Measurements from ENCODE around the gene LRMDA.

Gene LRMDA

DNA sequence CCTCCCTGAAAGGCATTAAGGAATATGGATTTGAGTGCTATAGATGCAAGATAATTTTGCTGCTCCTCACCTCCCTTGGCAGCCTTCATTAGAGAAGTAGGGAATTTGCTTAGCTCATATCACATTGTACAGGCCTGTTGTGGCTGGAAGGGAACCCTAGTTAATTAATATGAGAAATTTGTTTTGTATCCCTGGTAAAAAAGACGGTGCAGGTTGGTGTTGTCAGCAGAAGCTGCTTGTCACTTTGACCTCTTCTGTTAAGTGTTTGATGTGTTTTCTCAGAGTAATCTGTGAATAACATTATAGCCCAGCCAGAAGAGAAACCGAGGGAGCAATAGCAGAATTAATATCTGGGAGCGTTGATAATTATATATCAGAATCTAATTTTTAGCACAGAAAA lies 278.4 kb downstream of the LRMDA start (continued):
- TF ChIP-seq, protein P1, sequence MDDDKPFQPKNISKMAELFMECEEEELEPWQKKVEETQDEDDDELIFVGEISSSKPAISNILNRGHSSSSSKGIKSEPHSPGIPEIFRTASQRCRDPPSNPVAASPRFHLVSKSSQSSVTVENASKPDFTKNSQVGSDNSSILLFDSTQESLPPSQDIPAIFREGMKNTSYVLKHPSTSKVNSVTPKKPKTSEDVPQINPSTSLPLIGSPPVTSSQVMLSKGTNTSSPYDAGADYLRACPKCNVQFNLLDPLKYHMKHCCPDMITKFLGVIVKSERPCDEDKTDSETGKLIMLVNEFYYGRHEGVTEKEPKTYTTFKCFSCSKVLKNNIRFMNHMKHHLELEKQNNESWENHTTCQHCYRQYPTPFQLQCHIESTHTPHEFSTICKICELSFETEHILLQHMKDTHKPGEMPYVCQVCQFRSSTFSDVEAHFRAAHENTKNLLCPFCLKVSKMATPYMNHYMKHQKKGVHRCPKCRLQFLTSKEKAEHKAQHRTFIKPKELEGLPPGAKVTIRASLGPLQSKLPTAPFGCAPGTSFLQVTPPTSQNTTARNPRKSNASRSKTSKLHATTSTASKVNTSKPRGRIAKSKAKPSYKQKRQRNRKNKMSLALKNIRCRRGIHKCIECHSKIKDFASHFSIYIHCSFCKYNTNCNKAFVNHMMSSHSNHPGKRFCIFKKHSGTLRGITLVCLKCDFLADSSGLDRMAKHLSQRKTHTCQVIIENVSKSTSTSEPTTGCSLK (tag by site-specific recombination; IDR thresholded peaks at IDR 0.05), result no peak
- no peak for TF ChIP-seq ZNF544 (tag by site-specific recombination; IDR thresholded peaks at IDR 0.05)

DNA sequence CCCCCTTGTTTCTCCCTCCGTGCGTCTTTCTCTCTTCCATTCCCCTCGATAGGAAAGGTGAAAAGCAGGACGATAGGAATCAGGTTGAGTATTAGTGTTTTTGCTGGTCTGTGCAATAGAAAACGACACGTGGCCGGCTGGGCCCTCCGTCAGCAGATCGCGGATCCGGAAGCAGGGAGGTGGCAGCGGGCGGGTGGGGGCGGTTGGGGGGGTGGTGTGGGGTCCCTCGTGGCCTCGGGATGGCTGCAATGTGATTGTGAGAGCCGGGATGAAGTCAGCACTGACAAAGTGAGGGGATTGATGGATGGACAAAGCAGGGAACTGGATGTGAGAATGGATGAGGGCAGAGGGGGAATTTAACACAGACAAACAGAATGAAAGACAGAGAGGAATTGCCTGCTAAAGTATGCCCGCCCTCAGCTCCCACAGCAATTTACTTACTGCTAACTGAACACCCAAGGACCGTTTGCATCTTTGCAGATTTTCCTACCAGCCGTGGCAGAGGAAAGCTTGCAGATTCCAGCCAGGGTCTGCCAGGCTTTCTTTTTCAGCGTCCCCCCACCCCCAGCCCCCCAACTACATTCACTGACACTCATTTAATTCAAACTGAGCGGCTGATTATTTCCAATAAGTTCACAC lies 280.9 kb downstream of the LRMDA start:
- no peak overlapping the region for H3K4me3 ChIP-seq (ENCODE audit: low read depth, low read length)
- H3K36me3 ChIP-seq (ENCODE audit: control insufficient read depth in 2 of 2, insufficient read depth in 1 of 2, low read length in 2 of 2), result no peaks in the 10 kb centered on the region
- no peaks in the 10 kb centered on the region; the same call in 1 of the 2 replicates for H3K4me1 ChIP-seq (ENCODE audit: control insufficient read depth, insufficient read depth, low read length)
- TF ChIP-seq BCL11A (tag by site-specific recombination; IDR thresholded peaks at IDR 0.05; ENCODE audit: low read depth), result no peak
- TF ChIP-seq ZNF670 (tag by site-specific recombination; IDR thresholded peaks at IDR 0.05; ENCODE audit: low read depth), result no peak
- TF ChIP-seq ZNF112 (tag by site-specific recombination; IDR thresholded peaks at IDR 0.05), result no peak
- TF ChIP-seq ZNF473 (tag by site-specific recombination; IDR thresholded peaks at IDR 0.05), result no peak
- ChIA-PET POLR2A (no interaction called here), CTCF (interaction anchor here (2.2 kb wide), 1 partner anchor 324 kb away, joined by 4 read pairs; no protein-coding TSS in a partner anchor)
- H3K27ac ChIP-seq (ENCODE audit: extremely low read depth, low read depth, low read length), result no peak overlapping the region
- H3K9me3 ChIP-seq (ENCODE audit: control insufficient read depth, insufficient read depth, low read depth, low read length), result no peaks in the 10 kb centered on the region

DNA sequence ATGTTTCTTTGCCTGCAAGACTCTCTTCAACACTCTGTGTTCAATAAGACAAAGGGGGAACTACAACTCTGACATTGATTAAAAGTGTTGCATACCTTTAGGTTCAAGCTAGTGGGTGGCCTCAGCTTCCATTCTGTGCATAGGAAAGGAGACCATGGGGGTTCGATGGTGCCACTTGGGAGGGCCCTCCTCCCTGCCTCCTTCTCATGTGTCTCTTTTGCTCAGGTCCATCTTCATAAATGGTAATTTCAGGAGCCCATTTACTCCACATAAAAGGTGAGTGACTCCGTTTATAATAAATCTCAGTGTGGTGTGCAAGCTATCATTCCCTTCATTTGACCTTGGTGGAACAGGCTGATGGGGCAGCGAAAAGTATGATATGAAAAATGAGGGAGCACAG lies 285.1 kb downstream of the LRMDA start:
- no peaks in the 10 kb centered on the region for H3K36me3 ChIP-seq (ENCODE audit: control insufficient read depth in 2 of 2, insufficient read depth in 1 of 2, low read length in 2 of 2)
- ChIA-PET POLR2A (no interaction called here), CTCF (interaction anchor here (0.6 kb wide), 1 partner anchor 109 kb away, joined by 4 read pairs; no protein-coding TSS in a partner anchor)
- no peaks in the 10 kb centered on the region for H3K4me1 ChIP-seq (ENCODE audit: control insufficient read depth, insufficient read depth, low read length)
- H3K9me3 ChIP-seq (ENCODE audit: control insufficient read depth, insufficient read depth, low read depth, low read length), result no peaks in the 10 kb centered on the region
- H3K4me3 ChIP-seq (ENCODE audit: low read depth, low read length), result no peak overlapping the region
- H3K27ac ChIP-seq (ENCODE audit: extremely low read depth, low read depth, low read length), result no peak overlapping the region
- TF ChIP-seq ZNF121 (tag by site-specific recombination; IDR thresholded peaks at IDR 0.05), result no peak
- TF ChIP-seq, protein P2, sequence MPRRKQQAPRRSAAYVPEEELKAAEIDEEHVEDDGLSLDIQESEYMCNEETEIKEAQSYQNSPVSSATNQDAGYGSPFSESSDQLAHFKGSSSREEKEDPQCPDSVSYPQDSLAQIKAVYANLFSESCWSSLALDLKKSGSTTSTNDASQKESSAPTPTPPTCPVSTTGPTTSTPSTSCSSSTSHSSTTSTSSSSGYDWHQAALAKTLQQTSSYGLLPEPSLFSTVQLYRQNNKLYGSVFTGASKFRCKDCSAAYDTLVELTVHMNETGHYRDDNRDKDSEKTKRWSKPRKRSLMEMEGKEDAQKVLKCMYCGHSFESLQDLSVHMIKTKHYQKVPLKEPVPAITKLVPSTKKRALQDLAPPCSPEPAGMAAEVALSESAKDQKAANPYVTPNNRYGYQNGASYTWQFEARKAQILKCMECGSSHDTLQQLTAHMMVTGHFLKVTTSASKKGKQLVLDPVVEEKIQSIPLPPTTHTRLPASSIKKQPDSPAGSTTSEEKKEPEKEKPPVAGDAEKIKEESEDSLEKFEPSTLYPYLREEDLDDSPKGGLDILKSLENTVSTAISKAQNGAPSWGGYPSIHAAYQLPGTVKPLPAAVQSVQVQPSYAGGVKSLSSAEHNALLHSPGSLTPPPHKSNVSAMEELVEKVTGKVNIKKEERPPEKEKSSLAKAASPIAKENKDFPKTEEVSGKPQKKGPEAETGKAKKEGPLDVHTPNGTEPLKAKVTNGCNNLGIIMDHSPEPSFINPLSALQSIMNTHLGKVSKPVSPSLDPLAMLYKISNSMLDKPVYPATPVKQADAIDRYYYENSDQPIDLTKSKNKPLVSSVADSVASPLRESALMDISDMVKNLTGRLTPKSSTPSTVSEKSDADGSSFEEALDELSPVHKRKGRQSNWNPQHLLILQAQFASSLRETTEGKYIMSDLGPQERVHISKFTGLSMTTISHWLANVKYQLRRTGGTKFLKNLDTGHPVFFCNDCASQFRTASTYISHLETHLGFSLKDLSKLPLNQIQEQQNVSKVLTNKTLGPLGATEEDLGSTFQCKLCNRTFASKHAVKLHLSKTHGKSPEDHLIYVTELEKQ (tag by site-specific recombination; IDR thresholded peaks at IDR 0.05; ENCODE audit: borderline replicate concordance), result no peak
- TF ChIP-seq, protein P3, sequence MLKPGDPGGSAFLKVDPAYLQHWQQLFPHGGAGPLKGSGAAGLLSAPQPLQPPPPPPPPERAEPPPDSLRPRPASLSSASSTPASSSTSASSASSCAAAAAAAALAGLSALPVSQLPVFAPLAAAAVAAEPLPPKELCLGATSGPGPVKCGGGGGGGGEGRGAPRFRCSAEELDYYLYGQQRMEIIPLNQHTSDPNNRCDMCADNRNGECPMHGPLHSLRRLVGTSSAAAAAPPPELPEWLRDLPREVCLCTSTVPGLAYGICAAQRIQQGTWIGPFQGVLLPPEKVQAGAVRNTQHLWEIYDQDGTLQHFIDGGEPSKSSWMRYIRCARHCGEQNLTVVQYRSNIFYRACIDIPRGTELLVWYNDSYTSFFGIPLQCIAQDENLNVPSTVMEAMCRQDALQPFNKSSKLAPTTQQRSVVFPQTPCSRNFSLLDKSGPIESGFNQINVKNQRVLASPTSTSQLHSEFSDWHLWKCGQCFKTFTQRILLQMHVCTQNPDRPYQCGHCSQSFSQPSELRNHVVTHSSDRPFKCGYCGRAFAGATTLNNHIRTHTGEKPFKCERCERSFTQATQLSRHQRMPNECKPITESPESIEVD (tag by site-specific recombination; IDR thresholded peaks at IDR 0.05), result no peak
- TF ChIP-seq ZNF239 (tag by site-specific recombination; IDR thresholded peaks at IDR 0.05), result no peak
- TF ChIP-seq ZBTB10 (tag by site-specific recombination; IDR thresholded peaks at IDR 0.05), result no peak
- TF ChIP-seq, protein P4, sequence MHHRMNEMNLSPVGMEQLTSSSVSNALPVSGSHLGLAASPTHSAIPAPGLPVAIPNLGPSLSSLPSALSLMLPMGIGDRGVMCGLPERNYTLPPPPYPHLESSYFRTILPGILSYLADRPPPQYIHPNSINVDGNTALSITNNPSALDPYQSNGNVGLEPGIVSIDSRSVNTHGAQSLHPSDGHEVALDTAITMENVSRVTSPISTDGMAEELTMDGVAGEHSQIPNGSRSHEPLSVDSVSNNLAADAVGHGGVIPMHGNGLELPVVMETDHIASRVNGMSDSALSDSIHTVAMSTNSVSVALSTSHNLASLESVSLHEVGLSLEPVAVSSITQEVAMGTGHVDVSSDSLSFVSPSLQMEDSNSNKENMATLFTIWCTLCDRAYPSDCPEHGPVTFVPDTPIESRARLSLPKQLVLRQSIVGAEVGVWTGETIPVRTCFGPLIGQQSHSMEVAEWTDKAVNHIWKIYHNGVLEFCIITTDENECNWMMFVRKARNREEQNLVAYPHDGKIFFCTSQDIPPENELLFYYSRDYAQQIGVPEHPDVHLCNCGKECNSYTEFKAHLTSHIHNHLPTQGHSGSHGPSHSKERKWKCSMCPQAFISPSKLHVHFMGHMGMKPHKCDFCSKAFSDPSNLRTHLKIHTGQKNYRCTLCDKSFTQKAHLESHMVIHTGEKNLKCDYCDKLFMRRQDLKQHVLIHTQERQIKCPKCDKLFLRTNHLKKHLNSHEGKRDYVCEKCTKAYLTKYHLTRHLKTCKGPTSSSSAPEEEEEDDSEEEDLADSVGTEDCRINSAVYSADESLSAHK (tag by site-specific recombination; IDR thresholded peaks at IDR 0.05), result no peak
- TF ChIP-seq ZNF707 (tag by site-specific recombination; IDR thresholded peaks at IDR 0.05), result no peak
